Parathyroid adenoma (tissue), 2 donors: ENCODE results near the gene TMEM126B.

Experiments used
- H2AFZ ChIP-seq: fragments of 300-600 bp; sonication (generic); one replicate; pipeline ENCODE4 v1.7.0; 2017; ENCODE audit warnings: antibody characterized with exemption, mild to moderate bottlenecking
- H3K27ac ChIP-seq: fragments of 300-600 bp; sonication (generic); one replicate; pipeline ENCODE4 v1.7.0; 2017
- H3K27me3 ChIP-seq: fragments of 300-600 bp; sonication (generic); one replicate; pipeline ENCODE4 v1.7.0; 2017; ENCODE audit warnings: low read length; ENCODE audit not compliant: control insufficient read depth, insufficient read depth
- H3K36me3 ChIP-seq: fragments of 300-600 bp; sonication (generic); one replicate; pipeline ENCODE4 v1.7.0; 2017; ENCODE audit warnings: low read length; ENCODE audit not compliant: control insufficient read depth, insufficient read depth
- H3K4me1 ChIP-seq: fragments of 300-600 bp; sonication (generic); one replicate; pipeline ENCODE4 v1.7.0; 2017; ENCODE audit warnings: control low read depth
- H3K4me2 ChIP-seq: fragments of 300-600 bp; sonication (generic); one replicate; pipeline ENCODE4 v1.7.0; 2017; ENCODE audit warnings: low read length
- H3K4me3 ChIP-seq: fragments of 300-600 bp; sonication (generic); one replicate; pipeline ENCODE4 v1.7.0; 2017; ENCODE audit warnings: low read depth, low read length
- H3K79me2 ChIP-seq: fragments of 300-600 bp; sonication (generic); one replicate; pipeline ENCODE4 v1.7.0; 2017; ENCODE audit warnings: control low read depth
- H3K9ac ChIP-seq: fragments of 300-600 bp; sonication (generic); one replicate; pipeline ENCODE4 v1.7.0; 2017; ENCODE audit warnings: mild to moderate bottlenecking
- H3K9me3 ChIP-seq: fragments of 300-600 bp; sonication (generic); one replicate; pipeline ENCODE4 v1.7.0; 2017; ENCODE audit warnings: low read length; ENCODE audit not compliant: control insufficient read depth
- CTCF ChIP-seq: fragments of 300-600 bp; sonication (generic); IDR thresholded peaks from one replicate; pipeline ENCODE4 v1.7.0; 2017; ENCODE audit warnings: antibody characterized with exemption, mild to moderate bottlenecking
- donor health status: primary hyperparathyroidism.

Gene TMEM126B

DNA sequence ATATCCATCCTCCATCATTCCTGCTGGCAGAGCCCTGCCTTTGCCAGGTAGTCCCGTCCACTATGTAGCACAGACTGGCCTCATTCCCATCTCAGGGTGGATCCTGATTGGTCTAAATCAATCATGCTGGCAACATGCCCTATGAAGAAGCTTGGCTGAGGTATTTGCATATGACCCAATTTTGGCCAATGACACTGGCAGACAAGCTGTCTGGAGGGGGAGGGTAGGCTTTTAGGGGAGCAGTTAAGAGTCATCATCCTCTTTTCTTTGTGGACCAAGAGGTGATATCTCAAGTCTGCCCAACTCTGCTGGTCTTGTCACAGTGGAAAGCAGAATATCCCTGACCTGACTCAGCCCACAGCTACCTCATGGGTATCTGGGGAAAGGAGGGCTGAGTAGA lies 52.5 kb downstream of the TMEM126B start:
- no peak overlapping the region for H3K9ac ChIP-seq
- H3K79me2 ChIP-seq = no peaks in the 10 kb centered on the region
- H3K27me3 ChIP-seq = no peaks in the 10 kb centered on the region
- H3K27ac ChIP-seq = no peak overlapping the region
- no peak overlapping the region for H2AFZ ChIP-seq
- TF ChIP-seq CTCF = no peak
- no peak overlapping the region for H3K4me2 ChIP-seq
- H3K9me3 ChIP-seq = no peaks in the 10 kb centered on the region
- H3K4me1 ChIP-seq = no peaks in the 10 kb centered on the region
- no peaks in the 10 kb centered on the region for H3K36me3 ChIP-seq
- H3K4me3 ChIP-seq = no peak overlapping the region

DNA sequence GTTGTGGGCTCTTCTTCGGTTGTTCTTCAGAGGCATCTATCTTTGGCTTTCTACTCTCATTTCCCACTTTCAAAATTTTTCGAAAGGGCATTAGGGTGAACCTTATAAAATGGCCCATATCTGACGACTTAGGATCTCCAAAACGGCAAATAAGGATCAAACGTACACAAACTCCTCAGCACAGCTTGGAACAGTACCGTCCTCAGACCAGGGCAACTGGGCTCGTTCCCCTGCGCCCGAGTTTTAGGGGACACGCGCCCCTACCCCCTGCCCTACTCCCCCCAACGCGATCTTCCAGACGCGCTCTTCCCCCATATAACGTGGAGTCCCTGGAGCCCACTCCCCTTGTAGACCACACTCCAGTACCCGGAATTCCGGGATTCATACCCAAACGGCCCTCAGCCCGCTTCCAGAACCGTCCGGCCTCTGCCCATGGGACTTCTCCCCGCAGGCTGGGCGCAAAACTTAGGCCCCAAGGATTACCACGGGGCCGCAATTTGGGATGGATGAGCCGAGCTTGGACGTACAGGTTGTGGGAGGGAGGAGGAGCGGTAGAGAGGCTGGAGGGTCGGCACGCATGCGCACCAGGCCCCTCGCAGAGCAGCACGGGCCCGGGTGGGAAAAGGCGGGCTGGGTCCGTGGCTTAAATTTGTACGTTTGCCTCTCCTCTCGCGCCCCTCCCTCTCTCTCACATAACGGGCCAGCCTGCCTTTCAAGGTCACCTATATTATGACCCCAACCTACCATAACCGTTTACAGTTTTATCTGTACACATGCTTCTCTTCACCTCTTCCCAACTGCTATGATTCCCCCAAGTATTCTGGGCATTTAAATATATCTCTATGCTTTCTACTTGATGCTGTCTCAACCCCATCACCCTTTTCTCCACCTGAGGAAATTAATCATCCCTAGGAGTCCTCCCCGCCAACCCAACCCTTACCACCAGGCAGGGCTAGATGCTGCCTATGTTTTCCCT lies 54.2 kb downstream of the TMEM126B start:
- Histone ChIP-seq H2AFZ (peak overlapping the region; percentile 95), H3K4me2 (peak overlapping the region; percentile 31), H3K4me3 (peak overlapping the region; percentile 34), H3K27me3 (no peaks in the 10 kb centered on the region), H3K9me3 (no peaks in the 10 kb centered on the region), H3K4me1 (no peaks in the 10 kb centered on the region), H3K27ac (peak overlapping the region; percentile 39), H3K9ac (no peak overlapping the region), H3K36me3 (no peaks in the 10 kb centered on the region), H3K79me2 (no peaks in the 10 kb centered on the region)
- no peak for TF ChIP-seq CTCF

DNA sequence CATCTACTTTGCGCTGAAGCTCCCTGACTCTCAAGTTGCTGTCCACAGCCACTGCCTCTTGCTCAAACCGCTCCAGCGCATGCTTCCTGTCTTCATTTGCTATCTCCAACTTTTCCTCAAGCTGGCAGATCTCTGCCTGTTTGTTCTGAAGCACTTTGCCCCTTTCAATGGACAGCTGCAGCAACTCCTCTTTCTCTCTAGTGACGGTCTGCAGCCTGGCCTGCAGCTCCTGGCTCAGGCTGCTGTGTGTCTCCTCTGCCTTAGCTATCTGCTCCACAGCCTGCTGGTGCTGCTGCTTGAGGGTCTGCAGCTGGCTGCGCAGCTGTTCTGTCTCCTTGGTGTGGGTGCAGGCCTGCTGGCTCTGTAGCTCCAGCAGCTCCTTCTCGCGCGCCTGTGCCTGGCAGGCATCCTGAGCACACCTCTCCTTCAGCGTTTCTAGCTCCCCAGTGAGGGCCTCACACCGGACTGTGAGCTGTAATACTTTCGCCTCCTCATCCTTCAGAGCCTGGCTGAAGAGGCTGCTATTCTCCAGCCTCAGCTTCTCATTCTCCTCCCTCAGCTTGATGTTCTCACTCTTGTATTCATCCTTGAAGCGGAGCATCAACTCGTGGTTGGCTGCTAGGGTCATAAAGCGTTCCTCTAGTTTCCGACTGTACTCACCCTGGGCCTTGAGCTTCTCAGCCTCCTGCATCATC lies 56.9 kb downstream of the TMEM126B start:
- H3K79me2 ChIP-seq = no peaks in the 10 kb centered on the region
- no peaks in the 10 kb centered on the region for H3K9me3 ChIP-seq
- TF ChIP-seq CTCF = no peak
- H3K4me2 ChIP-seq = no peak overlapping the region
- H3K27ac ChIP-seq = no peak overlapping the region
- H3K27me3 ChIP-seq = no peaks in the 10 kb centered on the region
- H3K4me3 ChIP-seq = no peak overlapping the region
- no peak overlapping the region for H2AFZ ChIP-seq
- no peak overlapping the region for H3K9ac ChIP-seq
- no peaks in the 10 kb centered on the region for H3K4me1 ChIP-seq
- H3K36me3 ChIP-seq = no peaks in the 10 kb centered on the region

- H3K9me3 ChIP-seq = no peaks in the 10 kb centered on the region
- H3K27ac ChIP-seq = no peak within 1 kb of the TSS
- no peaks in the 10 kb centered on the region for H3K27me3 ChIP-seq
- no peak within 1 kb of the TSS for H3K4me3 ChIP-seq
- no peak for TF ChIP-seq CTCF
- H3K79me2 ChIP-seq = no peaks in the 10 kb centered on the region
- no peaks in the 10 kb centered on the region for H3K36me3 ChIP-seq
- no peaks in the 10 kb centered on the region for H3K4me1 ChIP-seq
- H3K4me2 ChIP-seq = no peak within 1 kb of the TSS
- H3K9ac ChIP-seq = no peak within 1 kb of the TSS
- H2AFZ ChIP-seq = no peak within 1 kb of the TSS
Observed at GRCh38 chr11:85685820-85686459, 57.5 kb downstream of the TMEM126B start, which contains the start of gene CCDC89. TSS of gene CCDC89 (minus strand) at chr11:85686195. CDS start at chr11:85686130, 65 bp downstream.
